ENCODE measurements around the gene GREM2. TPM values are rescaled to one million over a fixed set of nuclear protein-coding genes. Genes with fewer than 3 reads are reported as not detected.

Gene GREM2
- total RNA-seq, 1 experiment from 2014 or later, result not detected

DNA sequence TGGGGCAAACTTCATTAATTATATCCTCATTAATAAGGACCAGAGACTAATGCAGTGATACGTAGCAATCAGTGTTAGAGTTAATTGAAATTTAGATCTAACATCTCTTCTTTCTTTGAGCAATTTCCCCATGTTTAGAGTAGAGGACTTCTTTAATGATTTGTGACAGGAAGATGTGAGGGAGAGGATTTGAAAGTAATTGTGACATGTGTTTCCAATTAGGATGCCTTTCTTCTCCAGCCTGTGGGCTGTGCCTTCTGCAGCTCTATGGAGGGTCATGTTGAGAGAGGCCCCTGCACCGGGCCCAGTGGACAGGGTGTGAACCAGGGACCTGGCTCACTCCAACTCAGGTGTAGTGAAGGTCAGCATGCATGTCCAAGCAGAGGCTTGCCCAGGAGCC, 103.0 kb downstream of the GREM2 start:
- H3K9ac ChIP-seq (ENCODE audit: extremely low read depth, insufficient read length, low read length), result no peak overlapping the region
- H3K4ac ChIP-seq (ENCODE audit: low read depth, low read length), result no peak overlapping the region
- no peak overlapping the region for H3K14ac ChIP-seq (ENCODE audit: insufficient read depth, low read length)
- H3K56ac ChIP-seq (ENCODE audit: insufficient read length, low read depth, low read length), result no peak overlapping the region
- H4K5ac ChIP-seq (ENCODE audit: insufficient read length, low read depth, low read length), result no peak overlapping the region
- H3K23me2 ChIP-seq (ENCODE audit: insufficient read length, low read depth, low read length, poor library complexity, severe bottlenecking), result no peaks in the 10 kb centered on the region
- H3K23ac ChIP-seq (ENCODE audit: insufficient read length, low read depth, low read length), result no peak overlapping the region
- H2BK120ac ChIP-seq (ENCODE audit: low read depth, low read length, poor library complexity, severe bottlenecking), result no peak overlapping the region
- no peak overlapping the region for H2BK15ac ChIP-seq (ENCODE audit: low read depth, low read length)
- H4K20me1 ChIP-seq (ENCODE audit: control insufficient read depth, insufficient read depth, insufficient read length), result no peaks in the 10 kb centered on the region
- no peaks in the 10 kb centered on the region for H3K4me1 ChIP-seq (ENCODE audit: insufficient read depth, low read length)
- TF ChIP-seq CTCF (conservative IDR thresholded peaks at IDR 0.05), result no peak
- no peak overlapping the region for H2AFZ ChIP-seq (ENCODE audit: low read length)
- no peak overlapping the region for H2BK12ac ChIP-seq (ENCODE audit: insufficient read length, low read depth, low read length)
- H3K79me2 ChIP-seq (ENCODE audit: insufficient read depth, low read length), result no peaks in the 10 kb centered on the region
- H3K27ac ChIP-seq (ENCODE audit: insufficient read length, low read depth, low read length), result no peak overlapping the region
- H3K9me3 ChIP-seq (ENCODE audit: control insufficient read depth, low read depth, low read length), result no peaks in the 10 kb centered on the region
- H4K91ac ChIP-seq (ENCODE audit: insufficient read length, low read depth, low read length), result no peak overlapping the region
- no peak overlapping the region for H4K8ac ChIP-seq (replicated peaks; ENCODE audit: insufficient read length, low read depth, low read length)
- DNase-seq, result no peak
- no CpG with 5 or more reads among the region's 2 CpGs for WGBS (ENCODE audit: extremely low coverage, insufficient read length, low lambda C conversion rate)
- Mint-ChIP-seq H3K27me3 (ENCODE audit: low read depth) (no peaks in the 10 kb centered on the region; the same call in none of the 2 replicates), H3K4me3 (no peak overlapping the region), H3K27ac (no peak overlapping the region), H3K4me1 (no peaks in the 10 kb centered on the region), H3K36me3 (ENCODE audit: insufficient read depth in 1 of 3, low read depth in 3 of 3) (no peaks in the 10 kb centered on the region), H3K9me3 (no peaks in the 10 kb centered on the region)
- no peak overlapping the region for H3K18ac ChIP-seq (ENCODE audit: insufficient read length, low read depth, low read length)
- no peak overlapping the region for H2AK5ac ChIP-seq (ENCODE audit: insufficient read length, low read length)
- no peaks in the 10 kb centered on the region for H3K27me3 ChIP-seq (ENCODE audit: insufficient read depth, low read length)
- H3K4me2 ChIP-seq (ENCODE audit: insufficient read depth, insufficient read length, low read length), result no peak overlapping the region
- no peak overlapping the region for H3T11ph ChIP-seq (ENCODE audit: low read length)
- H2BK5ac ChIP-seq (ENCODE audit: insufficient read length, low read length), result no peak overlapping the region
- no peak overlapping the region for H2BK20ac ChIP-seq (ENCODE audit: low read depth, low read length, poor library complexity, severe bottlenecking)
- H3K79me1 ChIP-seq (ENCODE audit: insufficient read depth, low read depth, low read length, poor library complexity, severe bottlenecking), result no peaks in the 10 kb centered on the region
